Sigmoid colon (tissue), 4 donors: ENCODE results near the gene NMBR.

Experiments used
- CTCF ChIP-seq, 4 experiments: fragments of 450-650 bp in 3 of 4; fragments of 200-600 bp in 1 of 4; IDR thresholded peaks; one replicate each; pipeline ENCODE4 v1.5.1; 2016 to 2019; ENCODE audit warnings: antibody characterized with exemption in 4 of 4, mild to moderate bottlenecking in 3 of 4, moderate library complexity in 2 of 4
- EP300 ChIP-seq, 4 donors: sonication (generic); formaldehyde crosslinking; IDR thresholded peaks; one replicate each; pipeline ENCODE4 v1.6.1; 2017; ENCODE audit warnings: antibody characterized with exemption in 4 of 4
- POLR2AphosphoS5 ChIP-seq, 4 donors: sonication (generic); formaldehyde crosslinking; IDR thresholded peaks; one replicate each; pipeline ENCODE4 v1.6.1; 2017; ENCODE audit warnings: antibody characterized with exemption in 4 of 4

DNA sequence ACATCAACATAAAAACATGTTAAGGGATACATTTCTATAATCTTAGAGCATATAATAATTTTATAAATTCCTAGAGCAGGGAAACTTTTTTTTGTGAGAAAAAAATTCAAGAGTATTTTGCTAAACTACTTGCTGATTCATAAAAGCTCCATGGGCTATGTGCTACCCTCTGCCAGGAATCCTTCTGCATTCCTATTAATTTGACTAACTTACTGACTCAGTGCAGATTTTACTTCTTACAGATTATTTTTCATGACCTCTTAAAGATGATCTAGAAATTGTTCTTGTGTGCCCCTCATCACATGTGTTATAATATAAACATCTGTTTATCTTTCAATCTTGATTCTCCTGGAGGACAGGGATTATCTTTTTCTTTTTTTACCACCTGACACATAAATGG lies 5.8 kb upstream of the NMBR start:
- TF ChIP-seq CTCF (IDR thresholded peaks at IDR 0.05) (no peak), EP300 (IDR thresholded peaks at IDR 0.05) (no peak), POLR2AphosphoS5 (IDR thresholded peaks at IDR 0.05) (no peak)
